Fibroblast of skin of abdomen (primary cell): Measurements from ENCODE around the gene TFB1M.

Experiments used
- DNase-seq: peaks from one replicate; pipeline ENCODE4 v3.0.0-alpha.2; 2013

TFB1M gene

GRCh38 chr6:155297669-155298068 lies 16.6 kb downstream of the TFB1M start:
- no peak for DNase-seq

GRCh38 chr6:155292711-155293110 lies 21.6 kb downstream of the TFB1M start:
- no peak for DNase-seq

GRCh38 chr6:155291291-155291690 lies 23.0 kb downstream of the TFB1M start:
- no peak for DNase-seq

GRCh38 chr6:155290491-155290890 lies 23.8 kb downstream of the TFB1M start:
- no peak for DNase-seq

GRCh38 chr6:155287762-155288161 lies 26.5 kb downstream of the TFB1M start:
- DNase-seq = no peak

- DNase-seq = no peak
Measured at GRCh38 chr6:155284775-155285174, 29.5 kb downstream of the TFB1M start.

- DNase-seq = no peak
Measured at GRCh38 chr6:155278319-155279049, 35.8 kb downstream of the TFB1M start.

GRCh38 chr6:155276638-155277037 lies 37.6 kb downstream of the TFB1M start:
- no peak for DNase-seq

- DNase-seq = peak; percentile 7
Measured at GRCh38 chr6:155275808-155276480, 38.3 kb downstream of the TFB1M start.

- DNase-seq = peak; percentile 58
Measured at GRCh38 chr6:155274533-155274932, 39.8 kb downstream of the TFB1M start.

GRCh38 chr6:155274106-155274505 lies 40.2 kb downstream of the TFB1M start:
- peak; percentile 86 for DNase-seq

- DNase-seq = peak; percentile 98
Measured at GRCh38 chr6:155273431-155273830, 40.9 kb downstream of the TFB1M start.

- DNase-seq = peak; percentile 53
Measured at GRCh38 chr6:155272353-155273232, 41.7 kb downstream of the TFB1M start.

GRCh38 chr6:155271145-155271544 lies 43.1 kb downstream of the TFB1M start:
- DNase-seq = no peak

GRCh38 chr6:155270561-155271091 lies 43.7 kb downstream of the TFB1M start:
- no peak for DNase-seq

GRCh38 chr6:155269765-155270164 lies 44.5 kb downstream of the TFB1M start:
- DNase-seq = no peak

GRCh38 chr6:155268088-155268867 lies 46.0 kb downstream of the TFB1M start:
- DNase-seq = peak; percentile 52

GRCh38 chr6:155267411-155267810 lies 46.9 kb downstream of the TFB1M start:
- DNase-seq = no peak

GRCh38 chr6:155265843-155266535 lies 48.3 kb downstream of the TFB1M start:
- DNase-seq = no peak

GRCh38 chr6:155264693-155265320 lies 49.5 kb downstream of the TFB1M start:
- DNase-seq = no peak
